Muscle layer of colon (tissue), 2 donors: ENCODE results near the gene FASTK.
"Not testable (repeated sequence)": the region's sequence is repeated elsewhere in the genome, so short reads cannot be mapped to it uniquely, and the experiment has no call there.

ENCODE experiments used
- H3K27ac ChIP-seq: one replicate; pipeline ENCODE4 v1.7.0; 2013; ENCODE audit warnings: low read depth, mild to moderate bottlenecking, low read length, moderate library complexity
- H3K27me3 ChIP-seq, 2 donors: one replicate each; pipeline ENCODE4 v1.7.0; 2013; ENCODE audit warnings: low read length in 2 of 2, mild to moderate bottlenecking in 2 of 2; ENCODE audit not compliant: insufficient read depth in 2 of 2, control insufficient read depth in 1 of 2
- H3K36me3 ChIP-seq: one replicate; pipeline ENCODE4 v1.7.0; 2013; ENCODE audit warnings: mild to moderate bottlenecking, low read length; ENCODE audit not compliant: insufficient read depth
- H3K4me1 ChIP-seq: one replicate; pipeline ENCODE4 v1.7.0; 2013; ENCODE audit warnings: mild to moderate bottlenecking, low read length; ENCODE audit not compliant: insufficient read depth
- H3K4me3 ChIP-seq, 2 donors: one replicate each; pipeline ENCODE4 v1.7.0; 2013; ENCODE audit warnings: low read length in 2 of 2, low read depth in 1 of 2, mild to moderate bottlenecking in 1 of 2, moderate library complexity in 1 of 2
- H3K9ac ChIP-seq: one replicate; pipeline ENCODE4 v1.7.0; 2013; ENCODE audit warnings: low read length
- H3K9me3 ChIP-seq: one replicate; pipeline ENCODE4 v1.7.0; 2013; ENCODE audit warnings: mild to moderate bottlenecking, low read length
- donor health status: abdominal sarcoma.
- donor health status: Adenocarcinoma of cecum.

The FASTK gene

DNA sequence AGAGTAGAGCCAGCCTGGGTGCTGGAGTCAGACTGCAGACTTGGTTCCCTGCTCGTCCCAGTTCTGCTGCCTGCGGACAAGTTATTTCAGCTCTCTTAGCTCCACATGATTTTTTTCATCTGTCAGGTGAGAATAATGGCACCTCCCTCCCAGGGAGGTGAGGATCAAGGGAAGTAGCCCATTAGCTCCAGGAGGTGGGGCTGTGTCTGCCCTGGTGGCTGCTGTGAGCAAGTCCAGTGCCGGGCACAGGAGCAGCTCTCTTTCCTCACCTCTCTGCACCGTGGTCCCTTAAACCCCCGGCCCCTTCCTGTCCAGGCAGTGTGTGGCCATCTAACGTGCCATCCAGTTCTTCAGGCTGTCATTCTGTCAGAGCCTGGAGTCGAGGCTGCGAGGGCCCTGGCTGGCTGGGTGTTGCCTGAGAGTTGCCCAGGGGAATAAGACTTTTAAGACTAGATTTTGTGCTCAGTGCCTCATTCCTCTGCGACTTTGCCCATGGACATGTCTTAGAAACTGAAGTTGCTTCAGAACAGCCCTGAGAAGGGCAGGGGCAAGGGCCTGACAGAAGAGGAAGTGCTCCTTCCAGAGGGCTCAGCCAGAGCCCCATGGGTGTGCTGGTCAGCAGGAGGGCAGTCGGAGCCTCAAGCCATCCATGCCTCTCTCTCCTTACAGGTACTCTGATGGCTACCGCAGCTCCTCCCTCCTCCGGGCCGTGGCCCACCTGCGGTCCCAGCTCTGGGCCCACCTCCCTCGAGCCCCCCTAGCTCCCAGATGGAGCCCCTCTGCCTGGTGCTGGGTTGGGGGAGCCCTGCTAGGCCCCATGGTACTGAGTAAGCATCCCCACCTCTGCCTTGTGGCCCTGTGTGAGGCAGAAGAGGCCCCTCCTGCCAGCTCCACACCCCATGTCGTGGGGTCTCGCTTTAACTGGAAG is 47.4 kb downstream of the FASTK start:
- Histone ChIP-seq H3K27ac (no peak overlapping the region), H3K27me3 (no peaks in the 10 kb centered on the region), H3K9me3 (no peaks in the 10 kb centered on the region), H3K4me3 (no peak overlapping the region), H3K9ac (no peak overlapping the region), H3K36me3 (peaks cover 39% of the 10 kb centered on the region), H3K4me1 (peaks cover 9% of the 10 kb centered on the region)

DNA sequence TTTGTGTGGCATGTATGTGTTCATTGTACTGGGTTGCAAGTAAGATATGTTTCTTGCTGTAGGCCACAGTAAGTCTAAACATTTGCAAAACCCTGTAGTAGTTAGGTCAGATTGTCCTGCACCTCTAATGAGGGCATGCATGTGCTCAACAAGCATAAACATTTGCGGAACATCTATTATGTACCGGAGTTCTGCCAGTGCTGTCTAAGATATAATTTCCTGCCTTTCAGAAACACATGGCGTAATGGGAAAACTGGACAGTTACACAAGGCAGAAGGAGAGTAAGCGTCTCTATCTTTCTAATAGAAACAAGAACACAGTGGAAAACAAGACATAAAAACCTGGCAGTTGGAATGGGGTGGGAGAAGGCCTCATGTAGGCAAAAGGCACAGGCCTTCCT is 49.6 kb downstream of the FASTK start:
- no peak overlapping the region for H3K9ac ChIP-seq
- H3K9me3 ChIP-seq = no peaks in the 10 kb centered on the region
- H3K36me3 ChIP-seq = peaks cover 26% of the 10 kb centered on the region
- H3K4me1 ChIP-seq = peaks cover 13% of the 10 kb centered on the region
- no peaks in the 10 kb centered on the region for H3K27me3 ChIP-seq
- no peak overlapping the region for H3K27ac ChIP-seq
- H3K4me3 ChIP-seq = no peak overlapping the region

DNA sequence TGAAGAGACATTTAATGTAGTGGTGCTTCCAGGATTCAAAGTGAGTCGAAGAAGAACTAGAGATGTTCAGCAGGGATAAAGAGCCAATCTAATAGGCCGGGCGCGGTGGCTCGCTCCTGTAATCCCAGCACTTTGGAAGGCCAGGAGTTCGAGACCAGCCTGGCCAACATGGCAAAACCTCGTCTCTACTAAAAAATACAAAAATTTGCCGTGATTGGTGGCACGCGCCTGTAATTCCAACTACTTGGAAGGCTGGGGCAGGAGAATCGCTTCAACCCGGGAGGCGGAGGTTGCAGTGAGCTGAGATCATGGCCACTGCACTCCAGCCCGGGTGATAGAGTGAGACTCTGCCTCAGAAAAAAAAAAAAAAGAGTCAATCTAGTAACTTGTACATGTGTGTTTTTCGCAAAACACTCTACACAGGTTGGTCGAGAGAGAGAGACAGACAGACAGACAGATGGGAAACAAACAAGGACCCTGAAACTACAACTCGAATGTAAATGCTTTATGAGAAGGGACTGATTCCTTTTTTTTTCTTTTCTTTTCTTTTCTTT is 51.6 kb downstream of the FASTK start:
- no peaks in the 10 kb centered on the region for H3K9me3 ChIP-seq
- peaks cover 13% of the 10 kb centered on the region for H3K4me1 ChIP-seq
- H3K27me3 ChIP-seq = no peaks in the 10 kb centered on the region
- H3K27ac ChIP-seq = peak overlapping the region; percentile 97
- peak overlapping the region; percentile 95 to 96 for H3K4me3 ChIP-seq
- peaks cover 6% of the 10 kb centered on the region for H3K36me3 ChIP-seq
- peak overlapping the region; percentile 53 for H3K9ac ChIP-seq

DNA sequence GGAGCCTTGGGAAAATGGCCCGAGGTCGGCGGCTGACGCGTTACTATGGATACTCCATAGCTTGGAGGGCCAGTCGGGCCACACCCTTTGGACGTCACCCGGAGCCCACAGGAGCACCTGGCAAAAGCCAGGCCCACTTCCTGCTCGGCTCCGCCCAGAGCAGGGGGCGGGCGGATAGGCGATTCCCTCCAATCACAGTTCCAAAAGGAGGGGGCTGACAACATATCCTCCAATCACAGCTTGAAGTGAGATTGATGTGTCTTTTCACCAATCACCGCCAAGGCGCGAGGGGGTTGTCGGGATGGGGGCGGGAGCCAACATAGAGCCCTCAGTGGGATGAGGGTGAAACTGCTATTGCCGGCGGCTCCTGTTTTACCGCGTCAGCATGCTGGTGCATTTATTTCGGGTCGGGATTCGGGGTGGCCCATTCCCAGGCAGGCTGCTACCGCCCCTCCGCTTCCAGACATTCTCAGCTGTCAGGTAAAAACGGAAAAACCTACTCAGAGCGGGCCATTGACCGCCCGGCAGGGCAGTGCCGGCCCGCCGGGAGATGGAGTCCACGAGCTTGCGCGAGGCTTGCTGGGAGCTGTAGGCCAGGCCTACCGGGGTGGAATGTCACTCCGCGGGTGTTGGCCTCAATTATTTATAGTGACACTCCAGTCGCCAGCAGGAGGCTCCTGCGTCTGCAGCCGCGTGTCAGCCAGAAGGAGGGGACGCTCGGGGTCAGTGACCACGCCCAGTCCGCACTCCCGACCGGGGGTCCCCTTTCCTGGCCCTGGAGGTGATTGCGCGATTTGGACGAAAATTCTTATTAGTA is 52.3 kb downstream of the FASTK start, which contains the start of gene ABCB8:
Gene ABCB8 (plus strand): TSS at position 320 of the 817 bp plus-strand sequence. CDS start 66 bp downstream, at position 386.
- peak within 1 kb of the TSS; percentile 53 for H3K9ac ChIP-seq
- peak within 1 kb of the TSS; percentile 95 to 96 for H3K4me3 ChIP-seq
- H3K4me1 ChIP-seq = peaks cover 13% of the 10 kb centered on the region
- peaks cover 6% of the 10 kb centered on the region for H3K36me3 ChIP-seq
- no peaks in the 10 kb centered on the region for H3K27me3 ChIP-seq
- peak within 1 kb of the TSS; percentile 97 for H3K27ac ChIP-seq
- no peaks in the 10 kb centered on the region for H3K9me3 ChIP-seq

DNA sequence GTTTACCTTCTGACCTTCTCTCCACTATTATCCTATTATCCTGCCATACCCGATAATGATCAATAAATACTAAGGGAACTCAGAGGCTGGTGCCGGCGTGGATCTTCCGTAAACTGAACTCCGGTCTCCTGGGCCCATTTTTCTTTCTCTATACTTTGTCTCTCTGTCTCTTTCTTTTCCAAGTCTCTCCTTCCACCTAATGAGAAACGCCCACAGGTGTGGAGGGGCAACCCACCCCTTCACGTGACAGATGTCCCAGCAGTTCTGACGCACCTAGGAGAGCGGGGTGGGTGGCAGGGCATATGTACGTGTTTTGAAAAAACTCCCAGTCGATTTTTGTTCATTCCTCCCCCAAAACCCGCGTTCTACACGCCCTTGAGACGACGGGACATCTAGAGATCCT is 52.9 kb downstream of the FASTK start:
- Histone ChIP-seq H3K4me3 (peak overlapping the region; percentile 71 to 95), H3K27ac (peak overlapping the region; percentile 97), H3K4me1 (peaks cover 13% of the 10 kb centered on the region)
- H3K9ac ChIP-seq, H3K36me3 ChIP-seq, H3K27me3 ChIP-seq, H3K9me3 ChIP-seq: not testable (repeated sequence)

DNA sequence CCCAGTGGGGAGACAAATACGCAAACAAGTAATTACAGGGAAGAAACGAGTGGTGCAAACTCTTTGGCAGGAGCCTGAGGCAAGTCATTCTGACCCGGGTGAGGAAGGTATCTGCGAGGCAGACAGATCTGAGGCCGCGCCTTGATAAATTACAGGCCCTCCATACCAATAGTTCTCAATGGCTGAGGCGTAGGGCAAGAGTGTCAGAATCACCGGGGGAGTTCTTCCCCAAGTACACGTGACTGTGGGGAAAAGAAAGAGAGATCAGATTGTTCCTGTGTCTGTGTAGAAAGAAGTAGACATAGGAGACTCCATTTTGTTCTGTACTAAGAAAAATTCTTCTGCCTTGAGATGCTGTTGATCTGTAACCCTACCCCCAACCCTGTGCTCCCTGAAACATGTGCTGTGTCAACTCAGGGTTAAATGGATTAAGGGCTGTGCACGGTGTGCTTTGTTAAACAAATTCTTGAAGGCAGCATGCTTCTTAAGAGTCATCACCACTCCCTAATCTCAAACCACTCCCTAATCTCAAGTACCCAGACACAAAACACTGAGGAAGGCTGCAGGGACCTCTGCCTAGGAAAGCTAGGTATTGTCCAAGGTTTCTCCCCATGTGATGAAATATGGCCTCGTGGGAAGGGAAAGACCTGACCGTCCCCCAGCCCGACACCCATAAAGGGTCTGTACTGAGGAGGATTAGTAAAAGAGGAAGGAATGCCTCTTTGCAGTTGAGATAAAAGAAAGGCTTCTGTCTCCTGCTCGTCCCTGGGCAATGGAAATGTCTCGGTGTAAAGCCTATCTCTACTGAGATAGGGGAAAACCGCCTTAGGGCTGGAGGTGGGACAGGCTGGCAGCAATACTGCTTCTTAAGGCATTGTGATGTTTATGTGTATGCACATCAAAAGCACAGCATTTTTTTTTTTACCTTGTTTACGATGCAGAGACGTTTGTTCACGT is 53.6 kb downstream of the FASTK start:
- H3K27me3 ChIP-seq, H3K9me3 ChIP-seq, H3K9ac ChIP-seq, H3K36me3 ChIP-seq, H3K27ac ChIP-seq: not testable (repeated sequence)
- H3K4me3 ChIP-seq = peak overlapping the region in 1 of 2 donors; percentile 95
- peaks cover 13% of the 10 kb centered on the region for H3K4me1 ChIP-seq
